ENCODE measurements around the gene SLC35F3.

Gene SLC35F3

DNA sequence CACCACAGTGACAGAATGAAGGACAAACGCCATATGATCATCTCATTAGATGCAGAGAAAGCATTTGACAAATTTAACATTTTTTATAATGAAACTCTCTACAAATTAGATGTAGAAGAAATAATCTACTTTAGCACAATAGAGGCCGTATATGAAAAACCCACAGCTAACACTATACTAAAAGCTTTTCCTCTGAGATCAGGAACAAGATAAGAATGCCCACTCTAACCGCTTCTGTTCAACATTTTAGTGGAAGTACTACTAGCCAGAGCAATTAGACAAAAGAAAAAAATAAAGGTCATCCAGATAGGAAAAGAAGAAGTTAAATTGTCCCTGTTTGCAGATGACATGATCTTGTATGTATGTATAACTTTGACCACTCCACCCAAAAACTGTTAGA lies 109.7 kb downstream of the SLC35F3 start:
- Mint-ChIP-seq H3K9me3 (peaks cover 8% of the 10 kb centered on the region), H3K4me1 (no peaks in the 10 kb centered on the region), H3K36me3 (ENCODE audit: low read depth) (no peaks in the 10 kb centered on the region), H3K27ac (no peak overlapping the region), H3K27me3 (ENCODE audit: low read depth) (peaks cover 9% of the 10 kb centered on the region), H3K4me3 (no peak overlapping the region)
- TF ChIP-seq, protein P1, sequence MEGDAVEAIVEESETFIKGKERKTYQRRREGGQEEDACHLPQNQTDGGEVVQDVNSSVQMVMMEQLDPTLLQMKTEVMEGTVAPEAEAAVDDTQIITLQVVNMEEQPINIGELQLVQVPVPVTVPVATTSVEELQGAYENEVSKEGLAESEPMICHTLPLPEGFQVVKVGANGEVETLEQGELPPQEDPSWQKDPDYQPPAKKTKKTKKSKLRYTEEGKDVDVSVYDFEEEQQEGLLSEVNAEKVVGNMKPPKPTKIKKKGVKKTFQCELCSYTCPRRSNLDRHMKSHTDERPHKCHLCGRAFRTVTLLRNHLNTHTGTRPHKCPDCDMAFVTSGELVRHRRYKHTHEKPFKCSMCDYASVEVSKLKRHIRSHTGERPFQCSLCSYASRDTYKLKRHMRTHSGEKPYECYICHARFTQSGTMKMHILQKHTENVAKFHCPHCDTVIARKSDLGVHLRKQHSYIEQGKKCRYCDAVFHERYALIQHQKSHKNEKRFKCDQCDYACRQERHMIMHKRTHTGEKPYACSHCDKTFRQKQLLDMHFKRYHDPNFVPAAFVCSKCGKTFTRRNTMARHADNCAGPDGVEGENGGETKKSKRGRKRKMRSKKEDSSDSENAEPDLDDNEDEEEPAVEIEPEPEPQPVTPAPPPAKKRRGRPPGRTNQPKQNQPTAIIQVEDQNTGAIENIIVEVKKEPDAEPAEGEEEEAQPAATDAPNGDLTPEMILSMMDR (IDR thresholded peaks at IDR 0.05; ENCODE audit: unreplicated experiment in 3 of 3), result no peak

DNA sequence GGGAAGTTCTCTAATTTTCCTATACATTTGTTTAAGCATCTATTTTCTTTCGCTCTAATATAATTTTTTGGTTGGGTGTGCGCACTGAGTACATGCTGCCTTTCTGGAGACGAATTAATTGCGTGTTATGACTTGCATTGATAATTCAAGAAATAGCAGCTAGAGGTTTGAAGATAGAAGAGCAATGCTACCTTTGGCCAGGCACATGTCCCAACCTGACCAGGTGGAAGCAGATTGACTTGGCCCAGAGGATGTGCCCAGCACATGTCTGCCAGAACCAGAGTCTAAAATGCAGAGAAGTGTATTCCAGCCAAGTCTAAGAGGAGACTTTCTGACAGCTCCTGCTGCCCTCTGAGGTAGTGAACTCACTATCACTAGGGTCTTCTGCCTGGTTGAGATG lies 114.3 kb downstream of the SLC35F3 start:
- TF ChIP-seq, protein P1 (IDR thresholded peaks at IDR 0.05; ENCODE audit: unreplicated experiment in 3 of 3), result no peak
- Mint-ChIP-seq H3K9me3 (peaks cover 2% of the 10 kb centered on the region), H3K27me3 (ENCODE audit: low read depth) (peaks cover 5% of the 10 kb centered on the region), H3K36me3 (ENCODE audit: low read depth) (no peaks in the 10 kb centered on the region), H3K27ac (no peak overlapping the region), H3K4me3 (no peak overlapping the region), H3K4me1 (no peaks in the 10 kb centered on the region)

DNA sequence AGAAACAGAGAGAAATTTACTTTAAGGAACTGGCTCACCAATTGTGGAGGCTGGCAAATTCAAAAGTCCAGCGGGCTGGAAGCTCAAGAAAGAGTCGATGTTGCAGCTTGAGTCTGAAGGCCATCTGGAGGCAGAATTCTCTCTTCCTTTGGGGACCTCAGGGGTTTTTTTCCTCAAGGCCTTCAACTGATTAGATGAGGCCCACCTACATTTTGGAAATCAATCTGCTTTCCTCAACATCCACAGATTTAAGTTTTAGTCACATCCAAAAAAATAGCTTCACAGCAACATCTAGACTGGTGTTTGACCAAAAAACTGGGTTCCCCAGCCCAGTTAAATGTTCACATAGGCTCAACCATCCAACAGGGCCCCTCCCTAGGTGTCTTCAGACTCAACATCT lies 114.9 kb downstream of the SLC35F3 start:
- TF ChIP-seq, protein P1 (IDR thresholded peaks at IDR 0.05; ENCODE audit: unreplicated experiment in 3 of 3), result no peak
- Mint-ChIP-seq H3K9me3 (peaks cover 2% of the 10 kb centered on the region), H3K27ac (no peak overlapping the region), H3K36me3 (ENCODE audit: low read depth) (no peaks in the 10 kb centered on the region), H3K4me1 (no peaks in the 10 kb centered on the region), H3K27me3 (ENCODE audit: low read depth) (peaks cover 5% of the 10 kb centered on the region), H3K4me3 (no peak overlapping the region)

DNA sequence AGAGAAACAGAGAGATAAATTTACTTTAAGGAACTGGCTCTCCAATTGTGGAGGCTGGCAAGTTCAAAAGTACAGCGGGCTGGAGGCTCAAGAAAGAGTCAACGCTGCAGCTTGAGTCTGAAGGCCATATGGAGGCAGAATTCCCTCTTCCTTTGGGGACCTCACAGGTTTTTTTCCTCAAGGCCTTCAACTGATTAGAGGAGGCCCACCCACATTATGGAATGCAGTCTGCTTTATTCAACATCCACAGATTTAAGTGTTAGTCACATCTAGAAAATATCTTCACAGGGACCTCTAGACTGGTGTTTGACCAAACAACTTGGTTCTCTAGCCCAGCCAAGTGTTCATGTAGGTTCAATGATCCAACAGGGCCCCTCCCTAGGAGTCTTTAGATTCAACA lies 117.8 kb downstream of the SLC35F3 start:
- Mint-ChIP-seq H3K27ac (no peak overlapping the region), H3K9me3 (no peaks in the 10 kb centered on the region), H3K4me3 (no peak overlapping the region), H3K27me3 (ENCODE audit: low read depth) (no peaks in the 10 kb centered on the region), H3K4me1 (no peaks in the 10 kb centered on the region), H3K36me3 (ENCODE audit: low read depth) (no peaks in the 10 kb centered on the region)
- TF ChIP-seq, protein P1 (IDR thresholded peaks at IDR 0.05; ENCODE audit: unreplicated experiment in 3 of 3), result no peak

DNA sequence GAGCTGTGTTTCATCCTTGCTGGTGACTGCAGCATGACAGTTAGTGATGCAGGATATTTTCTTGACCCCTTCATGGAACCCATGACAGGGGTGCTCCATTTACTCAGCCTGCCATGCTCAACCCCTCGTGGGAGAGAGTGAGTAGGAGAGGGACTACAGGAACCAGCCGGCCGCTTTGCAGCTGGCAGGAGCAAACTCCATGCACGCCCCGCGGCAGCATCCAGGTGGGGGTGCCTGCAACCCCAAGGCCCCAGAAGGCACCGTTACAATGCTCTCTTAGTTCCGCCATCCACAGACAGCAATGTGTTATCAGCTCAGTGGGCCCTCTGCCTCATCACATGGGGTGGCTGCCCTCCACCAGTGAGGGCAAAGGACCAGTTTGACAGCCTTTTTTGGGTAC lies 135.1 kb downstream of the SLC35F3 start:
- Mint-ChIP-seq H3K9me3 (no peaks in the 10 kb centered on the region), H3K4me1 (peaks cover 9% of the 10 kb centered on the region), H3K27ac (no peak overlapping the region), H3K36me3 (ENCODE audit: low read depth) (no peaks in the 10 kb centered on the region), H3K4me3 (no peak overlapping the region), H3K27me3 (ENCODE audit: low read depth) (peaks cover 30% of the 10 kb centered on the region)
- TF ChIP-seq, protein P1 (IDR thresholded peaks at IDR 0.05; ENCODE audit: unreplicated experiment in 3 of 3), result no peak

DNA sequence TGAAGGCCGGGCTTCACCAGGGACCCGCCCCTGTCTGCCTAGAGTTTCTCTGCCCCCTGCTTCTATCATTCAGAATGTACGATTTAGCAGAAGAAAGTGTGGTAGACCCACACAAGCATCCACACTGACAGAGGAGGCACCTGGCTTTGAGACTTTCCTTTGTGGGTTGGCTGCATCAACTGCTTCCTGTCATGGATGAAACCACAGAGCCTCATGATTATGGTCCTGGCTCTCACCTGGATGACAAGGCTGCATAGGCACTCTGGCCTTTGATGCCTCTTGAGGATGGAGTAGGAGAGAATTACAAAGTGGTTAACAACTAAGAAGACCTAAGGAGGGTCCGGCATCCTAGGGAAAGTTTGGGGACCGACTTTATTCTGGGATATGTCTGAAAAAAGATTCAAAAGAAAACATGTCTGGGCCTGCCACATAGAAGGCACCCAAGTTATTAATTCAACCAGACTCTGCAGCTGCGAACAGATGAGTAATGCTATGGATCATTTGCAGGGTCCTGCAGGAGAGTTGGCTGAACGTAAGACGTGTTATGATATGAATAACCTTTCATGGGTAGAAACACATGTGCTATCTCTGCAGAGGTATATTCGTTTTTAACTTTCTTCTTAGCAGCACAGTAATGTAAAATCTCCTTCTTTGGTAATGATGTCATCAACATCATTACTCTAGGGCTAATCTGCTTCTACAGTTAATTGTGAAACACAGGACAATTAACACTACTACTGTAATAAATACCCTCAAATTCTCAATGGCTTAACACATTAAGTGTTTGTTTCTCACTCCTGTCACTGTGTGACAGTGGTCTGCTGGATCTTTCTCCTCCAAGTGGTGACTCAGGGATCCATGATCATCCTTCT lies 136.2 kb downstream of the SLC35F3 start:
- Mint-ChIP-seq H3K4me3 (no peak overlapping the region), H3K4me1 (peaks cover under 1% of the 10 kb centered on the region), H3K27me3 (ENCODE audit: low read depth) (peaks cover 33% of the 10 kb centered on the region), H3K27ac (no peak overlapping the region), H3K36me3 (ENCODE audit: low read depth) (no peaks in the 10 kb centered on the region), H3K9me3 (no peaks in the 10 kb centered on the region)
- TF ChIP-seq, protein P1 (IDR thresholded peaks at IDR 0.05; ENCODE audit: unreplicated experiment in 3 of 3), result no peak

Data from nephron (organoid).